ENCODE results near the gene VASP. TPM values are rescaled to one million over a fixed set of nuclear protein-coding genes. Genes with fewer than 3 reads are reported as not detected.
A peak's percentile ranks its signal among the peaks of the same experiment; 100 is the strongest.

VASP gene
- total and polyA plus RNA-seq, 3 donors from 2014 or later, result 37.7 to 57.9 (median 52.7) TPM

DNA sequence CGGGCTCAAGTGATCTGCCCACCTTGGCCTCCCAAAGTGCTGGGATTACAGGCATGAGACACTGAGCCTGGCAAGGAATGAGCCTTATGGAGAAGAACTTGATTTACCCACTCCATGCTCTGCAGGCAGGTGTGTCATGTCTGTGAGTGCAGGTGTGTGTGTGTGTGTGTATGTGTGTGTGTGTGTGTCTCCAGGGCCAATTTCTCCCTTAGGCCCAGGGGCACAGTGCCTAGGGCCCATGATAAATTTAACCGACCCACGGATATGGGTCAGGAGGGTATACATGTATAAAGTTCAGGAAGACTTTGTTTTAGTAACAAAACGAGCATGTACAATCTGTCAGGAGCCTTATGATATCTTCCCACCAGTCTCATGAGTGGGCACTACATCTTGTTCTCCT is 44.0 kb upstream of the VASP start:
- 75 to 91% methylated on average over 4 of the region's 4 CpGs for WGBS, 2 donors
- TF ChIP-seq CTCF (IDR thresholded peaks at IDR 0.05) (no peak), POLR2A (IDR thresholded peaks at IDR 0.05) (no peak)
- intact Hi-C loops (cut with DNase I; ENCODE audit: low total_unique reads), result no loop called here

DNA sequence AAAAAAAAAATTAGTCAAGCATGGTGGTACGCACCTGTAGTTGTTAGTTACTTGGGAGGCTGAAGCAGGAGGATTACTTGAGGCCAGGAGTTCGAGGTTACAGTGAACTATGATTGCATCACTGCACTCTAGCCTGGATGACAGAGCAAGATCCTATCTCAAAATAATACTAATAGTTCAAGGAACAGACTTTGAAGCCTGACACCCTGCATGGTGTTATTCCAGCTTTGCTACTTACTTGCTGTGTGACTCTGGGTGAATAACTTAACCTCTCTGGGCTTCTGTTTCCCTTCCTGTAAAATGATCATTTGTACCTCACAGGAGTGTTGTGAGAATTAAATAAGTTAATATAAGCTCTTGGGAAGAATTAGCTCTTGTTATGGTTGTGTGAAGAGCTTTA is 43.0 kb upstream of the VASP start:
- no peak overlapping the region for H3K4me3 ChIP-seq
- H3K27ac ChIP-seq, result no peak overlapping the region
- intact Hi-C loops (cut with DNase I; ENCODE audit: low total_unique reads), result no loop called here
- peaks cover 8% of the 10 kb centered on the region for H3K4me1 ChIP-seq
- DNase-seq, result no peak
- no peaks in the 10 kb centered on the region for H3K27me3 ChIP-seq
- TF ChIP-seq POLR2A (IDR thresholded peaks at IDR 0.05) (no peak), CTCF (IDR thresholded peaks at IDR 0.05) (no peak)
- H3K36me3 ChIP-seq (ENCODE audit: low read depth, missing control alignments), result no peaks in the 10 kb centered on the region
- WGBS, 2 donors, result 91 to 94% methylated on average over 2 of the region's 2 CpGs
- no peaks in the 10 kb centered on the region for H3K9me3 ChIP-seq

More for the DNA sequence above, 44.0 kb upstream of the VASP start:
- no peak for DNase-seq
- H3K36me3 ChIP-seq (ENCODE audit: low read depth, missing control alignments), result no peaks in the 10 kb centered on the region
- H3K27ac ChIP-seq, result no peak overlapping the region
- peaks cover 3% of the 10 kb centered on the region for H3K4me1 ChIP-seq
- no peak overlapping the region for H3K4me3 ChIP-seq
- no peaks in the 10 kb centered on the region for H3K27me3 ChIP-seq
- H3K9me3 ChIP-seq, result no peaks in the 10 kb centered on the region

DNA sequence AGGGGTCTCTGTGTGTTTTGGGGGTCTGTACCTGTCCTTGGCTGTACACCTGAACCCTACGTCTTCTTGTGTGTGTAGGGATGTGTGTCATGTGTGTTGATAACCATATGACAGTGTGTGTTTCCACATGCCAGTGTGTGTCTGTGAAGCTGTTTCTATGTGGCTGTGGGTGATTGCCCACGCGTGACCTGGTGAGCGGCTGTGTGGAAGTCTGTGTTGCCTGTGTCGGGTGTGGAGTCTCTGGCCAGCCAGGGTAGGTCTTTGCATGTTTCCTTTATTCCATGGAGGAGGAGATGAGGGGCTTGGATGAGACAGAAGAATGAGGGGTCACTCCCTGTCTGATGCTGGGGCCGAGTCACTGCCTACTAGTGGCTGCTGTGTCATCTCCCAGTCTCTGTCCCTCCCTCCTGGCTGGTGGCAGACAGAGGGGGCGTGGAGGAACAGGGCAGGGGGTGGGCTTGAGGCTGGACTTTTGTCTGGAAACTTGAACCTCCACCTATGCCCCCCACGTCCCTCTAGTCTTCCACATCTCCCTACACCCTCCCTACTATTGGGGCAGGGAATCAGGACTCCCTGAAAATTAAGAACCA is 42.3 kb upstream of the VASP start:
- Histone ChIP-seq H3K9me3 (no peaks in the 10 kb centered on the region), H3K4me3 (no peak overlapping the region), H3K27ac (no peak overlapping the region), H3K36me3 (ENCODE audit: low read depth, missing control alignments) (no peaks in the 10 kb centered on the region), H3K4me1 (peaks cover 10% of the 10 kb centered on the region), H3K27me3 (no peaks in the 10 kb centered on the region)
- intact Hi-C loops (cut with DNase I; ENCODE audit: low total_unique reads), result no loop called here
- DNase-seq, result no peak
- WGBS, 2 donors, result 70 to 73% methylated on average over 8 of the region's 8 CpGs
- TF ChIP-seq CTCF (IDR thresholded peaks at IDR 0.05), result no peak
- TF ChIP-seq POLR2A (IDR thresholded peaks at IDR 0.05), result no peak

DNA sequence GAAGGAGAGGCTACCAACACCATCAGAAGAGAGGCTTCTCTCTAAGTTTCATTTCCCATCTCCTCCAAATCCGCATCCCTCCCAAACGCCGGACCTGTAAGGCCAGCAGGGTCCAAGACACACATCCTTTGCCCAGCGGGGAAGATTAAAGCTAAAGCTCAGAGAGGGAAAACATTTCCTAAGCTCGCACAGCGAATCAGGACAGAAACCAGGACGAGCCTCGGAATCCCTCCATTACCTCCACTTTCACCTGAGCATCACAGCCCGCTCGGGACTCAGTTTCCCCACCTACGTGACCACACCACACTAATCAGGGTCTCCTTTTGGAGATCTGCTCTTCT is 40.2 kb upstream of the VASP start:
- Histone ChIP-seq H3K4me3 (peak overlapping the region; percentile 70 to 86), H3K36me3 (ENCODE audit: low read depth, missing control alignments) (no peaks in the 10 kb centered on the region), H3K27me3 (no peaks in the 10 kb centered on the region), H3K9me3 (no peaks in the 10 kb centered on the region), H3K4me1 (peaks cover 15% of the 10 kb centered on the region), H3K27ac (peak overlapping the region; percentile 91 to 93)
- intact Hi-C loops (cut with DNase I; ENCODE audit: low total_unique reads), result no loop called here
- no peak for DNase-seq
- WGBS, 2 donors, result 2 to 4% methylated on average over 11 of the region's 11 CpGs
- no peak for TF ChIP-seq CTCF (IDR thresholded peaks at IDR 0.05)
- no peak for TF ChIP-seq POLR2A (IDR thresholded peaks at IDR 0.05)

GRCh38 chr19:45467456-45468158 is 39.7 kb upstream of the VASP start, which contains the start of gene FOSB:
Gene FOSB (plus strand): TSS chr19:45467996. CDS start chr19:45468587, 591 bp downstream.
- peak within 1 kb of the TSS; percentile 91 to 93 for H3K27ac ChIP-seq
- H3K9me3 ChIP-seq, result no peaks in the 10 kb centered on the region
- DNase-seq, result peak; percentile 98
- no peak for TF ChIP-seq CTCF (IDR thresholded peaks at IDR 0.05)
- TF ChIP-seq POLR2A (IDR thresholded peaks at IDR 0.05), result peak; percentile 94
- WGBS, 2 donors, result 0 to 1% methylated on average over 10 to 56 of the region's 56 CpGs
- peak within 1 kb of the TSS; percentile 70 to 86 for H3K4me3 ChIP-seq
- intact Hi-C loops (cut with DNase I; ENCODE audit: low total_unique reads), result no loop called here
- H3K36me3 ChIP-seq (ENCODE audit: low read depth, missing control alignments), result no peaks in the 10 kb centered on the region
- no peaks in the 10 kb centered on the region for H3K27me3 ChIP-seq
- H3K4me1 ChIP-seq, result peaks cover 20% of the 10 kb centered on the region

All from testis (tissue), 3 donors.